Keratinocyte (primary cell): ENCODE results near the gene ALDH4A1. TPM values are rescaled to one million over a fixed set of nuclear protein-coding genes. Genes with fewer than 3 reads are reported as not detected.

Experiments used
- DNase-seq: peaks from one replicate; pipeline ENCODE4 v3.0.0-alpha.2; 2011; ENCODE audit warnings: low read depth, missing footprints, low spot score
- FAIRE-seq: peaks from 2 replicates; lab custom pipeline; 2011; peaks lifted over from hg19 to GRCh38; lab: Jason Lieb, UNC
- H2AFZ ChIP-seq: 2 replicates; pipeline ENCODE4 v1.6.0; 2012; ENCODE audit warnings: low read length, control low read depth, inconsistent platforms; ENCODE audit not compliant: control insufficient read depth
- H3K27ac ChIP-seq: 2 replicates; pipeline ENCODE4 v1.5.1; 2011; ENCODE audit warnings: low read length; ENCODE audit not compliant: control insufficient read depth, insufficient read depth
- H3K27me3 ChIP-seq: 3 replicates; pipeline ENCODE4 v1.6.0; 2011; ENCODE audit warnings: low read length; ENCODE audit not compliant: control insufficient read depth, insufficient read depth; ENCODE audit errors: extremely low read depth
- H3K36me3 ChIP-seq, 2 experiments: 2 replicates in 1 of 2; 3 replicates in 1 of 2; pipeline ENCODE4 v1.5.1; 2011; ENCODE audit warnings: low read length in 2 of 2, mild to moderate bottlenecking in 1 of 2; ENCODE audit not compliant: control insufficient read depth in 2 of 2, insufficient read depth in 2 of 2; ENCODE audit errors: extremely low read depth in 1 of 2
- H3K4me1 ChIP-seq: 3 replicates; pipeline ENCODE4 v1.5.1; 2011; ENCODE audit warnings: low read length; ENCODE audit not compliant: control insufficient read depth, insufficient read depth; ENCODE audit errors: extremely low read depth
- H3K4me2 ChIP-seq: 3 replicates; pipeline ENCODE4 v1.6.0; 2011; ENCODE audit warnings: low read depth, low read length; ENCODE audit not compliant: control insufficient read depth, insufficient read depth; ENCODE audit errors: extremely low read depth
- H3K4me3 ChIP-seq, 3 experiments: fragments of 200-600 bp in 1 of 3; sonication (generic) in 1 of 3; 2 replicates in 2 of 3; 3 replicates in 1 of 3; pipeline ENCODE4 v1.5.1; 2011 to 2016; ENCODE audit warnings: low read length in 3 of 3, mild to moderate bottlenecking in 3 of 3, control low read depth in 2 of 3, inconsistent platforms in 1 of 3, low read depth in 1 of 3, mixed read lengths in 1 of 3, mixed run types in 1 of 3, moderate library complexity in 1 of 3; ENCODE audit not compliant: control insufficient read depth in 2 of 3, insufficient read depth in 2 of 3; ENCODE audit errors: extremely low read depth in 1 of 3
- H3K79me2 ChIP-seq: 2 replicates; pipeline ENCODE4 v1.6.0; 2012; ENCODE audit warnings: low read length; ENCODE audit not compliant: control insufficient read depth, insufficient read depth
- H3K9ac ChIP-seq: 3 replicates; pipeline ENCODE4 v1.6.0; 2011; ENCODE audit warnings: low read length; ENCODE audit not compliant: control insufficient read depth, insufficient read depth; ENCODE audit errors: extremely low read depth
- H3K9me1 ChIP-seq: 3 replicates; pipeline ENCODE4 v1.6.0; 2011; ENCODE audit warnings: low read length; ENCODE audit not compliant: control insufficient read depth, insufficient read depth; ENCODE audit errors: extremely low read depth
- H3K9me3 ChIP-seq: 2 replicates; pipeline ENCODE4 v1.5.1; 2012; ENCODE audit warnings: low read depth, low read length; ENCODE audit not compliant: control insufficient read depth
- H4K20me1 ChIP-seq: 3 replicates; pipeline ENCODE4 v1.6.0; 2011; ENCODE audit warnings: low read length; ENCODE audit not compliant: control insufficient read depth, insufficient read depth; ENCODE audit errors: extremely low read depth
- CTCF ChIP-seq, 3 experiments: IDR thresholded peaks in 1 of 3; conservative IDR thresholded peaks in 1 of 3; optimal IDR thresholded peaks in 1 of 3; 2 replicates in 2 of 3; 3 replicates in 1 of 3; pipeline versions ENCODE3 to v1.5.1; 2011; ENCODE audit warnings: low read length in 3 of 3, mild to moderate bottlenecking in 3 of 3, moderate library complexity in 2 of 3, control low read depth in 1 of 3, inconsistent platforms in 1 of 3; ENCODE audit not compliant: insufficient read depth in 2 of 3; ENCODE audit errors: extremely low read depth in 1 of 3
- EZH2 ChIP-seq: IDR thresholded peaks from one replicate; pipeline ENCODE4 v1.6.1; 2012; ENCODE audit warnings: inconsistent platforms, mild to moderate bottlenecking, low read length, moderate library complexity
- dilution Hi-C: fragments of 300-500 bp; cut with MboI; formaldehyde crosslinking; loops from one replicate; pipeline ENCODE4 v1.7.0; 2020; ENCODE audit warnings: low sequenced_read_pairs; ENCODE audit not compliant: extremely low pct_ligation_motif_present
- polyA plus RNA-seq, 5 experiments: library from polyadenylated mRNA; depleted of rRNA in 3 of 5; stranded (reverse) in 3 of 5; stranded (forward) in 1 of 5; unstranded in 1 of 5; fragments of >200 nt; gene quantifications; 1 replicate in 1 of 5; 2 replicates in 3 of 5; 3 replicates in 1 of 5; pipeline versions ENCODE4 v1.2.1 to v1.2.3, GENCODE V29; 2011 to 2012; ENCODE audit warnings: missing spikeins in 2 of 5, low read depth in 1 of 5, low replicate concordance in 1 of 5

The ALDH4A1 gene
- polyA plus RNA-seq, 1 donor (not counting 4 experiments of a cell fraction or from before 2014, with no cell fraction given): 52.7 TPM

GRCh38 chr1:18927082-18927653, 24.8 kb upstream of the ALDH4A1 start:
- DNase-seq (peak; percentile 73), FAIRE-seq (peak; percentile 87)
- Histone ChIP-seq H3K27ac (peak overlapping the region; percentile 95), H4K20me1 (peaks cover 4% of the 10 kb centered on the region), H3K9ac (peak overlapping the region; percentile 64), H3K9me1 (peaks cover 2% of the 10 kb centered on the region), H3K4me1 (peaks cover 90% of the 10 kb centered on the region), H3K4me3 (peak overlapping the region in 1 of 3 experiments; percentile 4), H2AFZ (no peak overlapping the region), H3K4me2 (peak overlapping the region; percentile 73), H3K36me3 (peaks cover 2 to 13% of the 10 kb centered on the region in 2 experiments), H3K9me3 (no peaks in the 10 kb centered on the region), H3K79me2 (peaks cover 82% of the 10 kb centered on the region), H3K27me3 (no peaks in the 10 kb centered on the region)
- dilution Hi-C loops: no loop called here
- no peak for TF ChIP-seq CTCF (optimal IDR thresholded peaks at IDR 0.05 in 1 of 3, IDR thresholded peaks at IDR 0.05 in 1 of 3, conservative IDR thresholded peaks at IDR 0.05 in 1 of 3; ENCODE audit: extremely low read depth in 1 of 3, insufficient read depth in 2 of 3, low read length in 3 of 3)

GRCh38 chr1:18926315-18927081, 24.1 kb upstream of the ALDH4A1 start:
- dilution Hi-C loops: no loop called here
- peaks cover 82% of the 10 kb centered on the region for H3K79me2 ChIP-seq
- peak overlapping the region; percentile 64 for H3K9ac ChIP-seq
- peaks cover 90% of the 10 kb centered on the region for H3K4me1 ChIP-seq
- no peak for TF ChIP-seq EZH2
- TF ChIP-seq CTCF (optimal IDR thresholded peaks at IDR 0.05 in 1 of 3, IDR thresholded peaks at IDR 0.05 in 1 of 3, conservative IDR thresholded peaks at IDR 0.05 in 1 of 3; ENCODE audit: extremely low read depth in 1 of 3, insufficient read depth in 2 of 3, low read length in 3 of 3): no peak
- H3K27ac ChIP-seq: peak overlapping the region; percentile 95
- no peaks in the 10 kb centered on the region for H3K9me3 ChIP-seq
- peak overlapping the region; percentile 73 for H3K4me2 ChIP-seq
- no peak overlapping the region for H2AFZ ChIP-seq
- H4K20me1 ChIP-seq: peaks cover 5% of the 10 kb centered on the region
- H3K27me3 ChIP-seq: no peaks in the 10 kb centered on the region
- peak overlapping the region in 1 of 3 experiments; percentile 4 for H3K4me3 ChIP-seq
- DNase-seq (peak; percentile 97), FAIRE-seq (peak; percentile 88)
- H3K36me3 ChIP-seq: peaks cover 2 to 14% of the 10 kb centered on the region in 2 experiments
- H3K9me1 ChIP-seq: peaks cover 6% of the 10 kb centered on the region
